HG03378 (cell line): ENCODE measurements around the gene TNFRSF14.

ENCODE experiments used
- ATAC-seq: cut with Tn5 transposase; IDR thresholded peaks from one replicate; pipeline ENCODE4 v1.9.1; 2021; ENCODE audit warnings: mild to moderate bottlenecking, moderate library complexity; ENCODE audit not compliant: unreplicated experiment

Gene TNFRSF14

GRCh38 chr1:2556277-2556677 is at the start of gene TNFRSF14:
TNFRSF14 (plus strand) TSS chr1:2556371; CDS start chr1:2556665, 294 bp downstream.
- no peak for ATAC-seq

GRCh38 chr1:2506901-2507565 is 49.1 kb upstream of the TNFRSF14 start:
- ATAC-seq = no peak

- no peak for ATAC-seq
Observed at GRCh38 chr1:2507744-2508155, 48.4 kb upstream of the TNFRSF14 start.

- no peak for ATAC-seq
Observed at GRCh38 chr1:2508180-2508579, 48.0 kb upstream of the TNFRSF14 start.

- no peak for ATAC-seq
Observed at GRCh38 chr1:2508751-2509150, 47.4 kb upstream of the TNFRSF14 start.

- ATAC-seq = no peak
Observed at GRCh38 chr1:2509589-2509988, 46.6 kb upstream of the TNFRSF14 start.

GRCh38 chr1:2510366-2511155 is 45.6 kb upstream of the TNFRSF14 start:
- ATAC-seq = no peak

GRCh38 chr1:2512862-2513421 is 43.2 kb upstream of the TNFRSF14 start:
- no peak for ATAC-seq

- ATAC-seq = no peak
Observed at GRCh38 chr1:2513939-2514652, 42.1 kb upstream of the TNFRSF14 start.

- no peak for ATAC-seq
Observed at GRCh38 chr1:2514863-2515762, 41.1 kb upstream of the TNFRSF14 start.

GRCh38 chr1:2515763-2516080 is 40.4 kb upstream of the TNFRSF14 start:
- no peak for ATAC-seq

GRCh38 chr1:2516124-2516523 is 40.0 kb upstream of the TNFRSF14 start:
- ATAC-seq = no peak

GRCh38 chr1:2516946-2517345 is 39.2 kb upstream of the TNFRSF14 start:
- no peak for ATAC-seq

GRCh38 chr1:2517966-2518365 is 38.2 kb upstream of the TNFRSF14 start:
- no peak for ATAC-seq

GRCh38 chr1:2518528-2518927 is 37.6 kb upstream of the TNFRSF14 start:
- no peak for ATAC-seq

GRCh38 chr1:2519029-2519685 is 37.0 kb upstream of the TNFRSF14 start:
- no peak for ATAC-seq

GRCh38 chr1:2519729-2520128 is 36.4 kb upstream of the TNFRSF14 start:
- no peak for ATAC-seq

GRCh38 chr1:2520206-2520605 is 36.0 kb upstream of the TNFRSF14 start:
- no peak for ATAC-seq

GRCh38 chr1:2520806-2521205 is 35.4 kb upstream of the TNFRSF14 start:
- ATAC-seq = no peak

- ATAC-seq = no peak
Observed at GRCh38 chr1:2522230-2522629, 33.9 kb upstream of the TNFRSF14 start.
